HPDE6-E6E7 (cell line): ENCODE data around the gene NINJ2.

Source experiments
- DNase-seq: peaks from one replicate; pipeline ENCODE4 v3.0.0; 2011; ENCODE audit warnings: missing footprints; ENCODE audit errors: extremely low spot score

Gene NINJ2

GRCh38 chr12:614411-614970, 48.8 kb downstream of the NINJ2 start:
- DNase-seq, result peak; percentile 31

DNA sequence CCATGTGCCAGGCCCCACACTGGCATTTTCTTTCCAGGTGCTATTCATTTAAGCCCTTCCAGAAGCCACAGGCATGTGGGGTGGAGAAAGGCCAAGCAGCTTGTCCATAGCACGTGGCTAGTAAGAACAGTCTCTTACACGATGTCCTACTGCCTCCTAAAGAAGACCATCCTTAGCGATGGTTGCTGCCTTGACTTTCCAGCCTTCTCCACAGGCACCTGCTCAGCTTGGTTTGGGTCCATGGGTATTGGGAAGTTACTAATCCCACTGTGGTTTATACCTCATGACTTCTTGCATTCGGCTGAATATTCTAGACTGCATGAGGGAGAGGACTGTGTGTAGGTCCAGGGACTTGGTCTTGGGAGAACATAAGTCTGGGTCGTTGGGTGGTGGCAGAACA, 49.2 kb downstream of the NINJ2 start:
- no peak for DNase-seq

DNA sequence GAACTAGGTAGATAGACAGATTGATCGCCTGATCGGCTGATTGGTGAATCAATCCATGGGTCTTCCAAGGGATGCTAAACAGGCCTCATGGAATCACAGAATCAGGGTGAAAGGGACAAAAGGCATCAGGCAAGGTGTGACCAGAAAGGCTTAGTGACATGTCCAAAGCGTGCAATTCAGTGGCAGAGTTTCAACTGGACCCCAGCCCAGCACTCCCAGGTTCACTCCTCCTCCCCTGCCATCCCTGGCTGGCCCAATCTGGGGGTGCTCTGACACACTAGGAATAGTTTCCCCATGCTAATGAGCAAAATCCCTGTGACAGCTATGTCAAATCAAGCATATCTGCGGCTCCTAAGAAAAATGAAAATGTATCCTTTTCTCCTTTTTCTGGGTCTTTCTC, 50.4 kb downstream of the NINJ2 start:
- no peak for DNase-seq

- DNase-seq, result no peak
These were observed 51.0 kb downstream of the NINJ2 start for GRCh38 chr12:612293-612692.

DNA sequence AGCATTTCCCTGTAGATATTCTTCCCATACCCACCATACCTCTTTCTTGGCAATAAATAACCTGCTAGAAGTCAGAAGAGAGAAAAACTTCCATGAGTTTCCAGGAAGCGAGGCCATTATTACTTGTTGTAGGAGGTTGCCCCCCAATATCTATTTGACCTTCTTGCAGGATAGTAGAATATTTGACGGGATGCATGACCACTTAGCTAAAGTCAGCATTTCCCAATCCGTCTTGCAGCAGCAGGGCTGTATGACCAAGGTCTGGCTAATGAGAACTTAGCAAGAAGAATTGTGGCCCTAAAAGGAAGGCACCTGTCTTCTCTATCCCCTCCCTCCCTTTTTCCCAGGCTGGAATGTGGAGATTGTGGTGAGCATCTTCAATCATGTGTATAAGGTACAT, 51.5 kb downstream of the NINJ2 start:
- no peak for DNase-seq

GRCh38 chr12:608921-609320, 54.3 kb downstream of the NINJ2 start:
- DNase-seq, result no peak

- no peak for DNase-seq
These were observed 54.8 kb downstream of the NINJ2 start for GRCh38 chr12:608413-608812.

- DNase-seq, result peak; percentile 87
These were observed 55.7 kb downstream of the NINJ2 start for GRCh38 chr12:607541-608001.

DNA sequence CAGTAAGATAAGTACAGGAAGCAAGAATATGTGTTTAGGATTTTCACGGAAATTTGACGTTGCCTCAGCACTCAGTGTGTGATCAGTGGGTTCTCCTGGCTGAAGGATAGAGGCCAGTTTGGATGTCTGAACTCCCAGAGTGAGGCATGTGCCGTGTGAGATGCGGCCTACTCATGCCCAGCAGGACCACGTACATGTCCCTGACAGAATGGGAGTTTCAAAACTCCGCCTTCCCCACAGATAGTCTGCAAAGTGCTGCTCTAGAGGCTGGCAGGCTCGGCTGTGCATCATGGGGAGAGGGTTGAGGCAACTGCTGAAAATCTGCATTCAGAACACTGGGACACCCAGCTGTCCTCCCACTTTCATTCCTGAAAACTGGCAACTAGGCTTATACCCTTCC, 58.3 kb downstream of the NINJ2 start:
- DNase-seq, result no peak

- DNase-seq, result no peak
These were observed 60.6 kb downstream of the NINJ2 start for GRCh38 chr12:602700-603068.

- DNase-seq, result no peak
These were observed 61.1 kb downstream of the NINJ2 start for GRCh38 chr12:601976-602699.

GRCh38 chr12:599756-600155, 63.5 kb downstream of the NINJ2 start:
- no peak for DNase-seq

DNA sequence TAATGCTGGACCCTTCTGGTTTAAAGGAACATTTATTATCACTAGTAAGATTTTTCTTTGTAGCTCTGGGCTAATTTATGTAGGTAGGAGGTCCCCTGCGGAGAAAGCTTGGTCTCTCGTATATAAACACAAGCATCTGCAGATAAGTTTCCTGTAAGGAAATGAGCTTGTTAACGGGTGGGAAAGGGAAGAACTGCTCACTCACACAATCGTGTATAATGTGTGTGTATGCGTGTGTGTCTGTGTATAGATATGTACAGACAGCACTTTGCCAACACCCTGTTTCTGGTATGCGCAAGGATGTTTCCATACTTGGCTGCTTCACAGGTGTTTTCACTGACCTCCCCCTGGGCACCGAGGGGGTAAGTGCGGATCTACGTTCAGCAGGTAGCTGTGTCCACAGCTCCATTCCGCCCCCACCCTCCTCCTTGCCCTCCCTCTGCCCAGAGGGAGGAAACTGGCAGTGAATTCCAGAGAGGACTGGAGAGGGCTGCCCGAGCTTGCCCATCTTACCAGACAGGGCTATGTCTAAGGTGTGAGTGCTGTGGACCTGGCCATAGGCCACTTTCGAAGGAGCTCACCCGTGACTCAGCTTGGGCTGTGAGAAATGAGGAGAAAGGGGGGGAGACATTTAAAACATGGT, 65.2 kb downstream of the NINJ2 start:
- peak; percentile 87 for DNase-seq

DNA sequence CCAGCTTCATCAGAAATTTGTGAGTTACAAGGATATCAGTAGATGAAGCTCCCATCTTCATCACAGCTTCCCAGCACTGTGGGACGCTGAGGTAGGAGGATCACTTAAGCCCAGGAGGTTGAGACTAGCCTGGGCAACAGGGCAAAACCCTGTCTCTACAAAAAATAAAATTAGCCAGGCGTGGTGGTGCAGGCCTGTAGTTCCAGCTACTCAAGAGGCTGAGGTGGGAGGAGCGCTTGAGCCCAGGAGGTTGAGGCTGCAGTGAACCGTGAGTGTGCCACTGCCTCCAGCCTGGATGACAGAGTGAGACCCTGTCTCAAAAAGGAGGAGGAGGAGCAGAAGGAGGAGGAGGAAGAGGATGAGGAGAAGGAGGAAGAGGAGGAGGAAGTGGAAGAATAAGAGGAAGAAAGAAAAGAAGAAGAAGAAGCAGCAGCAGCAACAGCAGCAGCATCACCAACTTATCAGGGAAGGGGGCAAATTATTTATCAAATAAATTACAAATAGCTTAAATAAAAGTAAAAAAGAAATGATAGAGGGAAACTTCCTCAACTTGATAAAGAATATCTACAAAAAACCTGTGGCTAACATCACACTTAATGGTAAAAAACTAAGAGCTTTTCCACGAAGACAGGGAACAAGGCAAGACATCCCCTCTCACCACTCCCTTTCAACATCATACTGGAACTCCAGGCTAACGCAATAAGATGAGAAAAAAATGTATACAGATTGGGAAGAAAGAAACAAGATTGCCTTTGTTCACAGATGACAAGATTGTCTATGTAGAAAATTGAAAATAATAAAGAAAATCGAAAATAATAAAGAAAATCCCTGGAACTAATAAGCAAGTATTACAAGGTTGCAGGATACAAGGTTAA, 69.6 kb downstream of the NINJ2 start:
- no peak for DNase-seq

GRCh38 chr12:592024-592505, 71.2 kb downstream of the NINJ2 start:
- DNase-seq, result no peak

DNA sequence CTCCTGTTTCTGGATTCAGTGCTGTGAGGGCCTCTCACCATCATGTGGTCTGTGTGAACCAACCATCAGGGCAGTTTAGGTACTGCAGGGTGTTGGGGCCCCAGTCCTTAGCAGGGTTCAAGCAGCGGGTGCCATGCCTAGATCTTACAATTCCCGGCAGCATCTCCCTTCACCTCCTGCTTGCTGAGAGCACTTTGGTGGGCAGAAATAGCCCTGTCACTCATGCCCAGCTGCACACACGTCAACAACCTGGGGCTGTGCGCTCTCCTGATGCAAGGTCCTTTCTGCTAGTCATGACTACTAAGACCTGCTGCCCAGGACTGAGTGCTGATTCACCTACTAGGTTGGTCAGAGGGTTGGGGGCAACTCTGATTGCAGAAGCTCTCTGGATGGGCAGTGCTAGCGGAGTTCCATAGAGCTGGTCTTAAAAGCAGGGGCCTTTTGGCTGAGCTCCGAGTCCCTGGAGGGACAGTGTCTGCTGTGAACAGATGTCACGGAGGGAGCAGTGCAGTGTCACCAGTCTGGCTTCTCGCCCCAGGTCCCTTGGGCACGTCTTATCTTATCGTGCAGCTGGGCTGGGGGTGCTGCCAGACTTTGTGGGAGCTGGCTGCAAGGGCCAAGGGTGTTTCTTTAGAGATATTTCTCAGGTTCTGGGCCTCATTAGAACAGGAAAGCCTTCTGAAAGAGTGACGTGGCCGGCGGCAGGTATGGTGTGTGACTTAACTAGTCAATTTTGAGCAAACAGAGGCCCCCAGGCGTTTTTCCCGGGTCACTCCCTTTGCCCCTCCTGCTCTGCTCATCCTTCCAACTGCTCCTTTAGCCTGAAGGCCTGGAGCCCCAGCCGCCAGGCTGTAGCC, 71.8 kb downstream of the NINJ2 start:
- DNase-seq, result no peak

DNA sequence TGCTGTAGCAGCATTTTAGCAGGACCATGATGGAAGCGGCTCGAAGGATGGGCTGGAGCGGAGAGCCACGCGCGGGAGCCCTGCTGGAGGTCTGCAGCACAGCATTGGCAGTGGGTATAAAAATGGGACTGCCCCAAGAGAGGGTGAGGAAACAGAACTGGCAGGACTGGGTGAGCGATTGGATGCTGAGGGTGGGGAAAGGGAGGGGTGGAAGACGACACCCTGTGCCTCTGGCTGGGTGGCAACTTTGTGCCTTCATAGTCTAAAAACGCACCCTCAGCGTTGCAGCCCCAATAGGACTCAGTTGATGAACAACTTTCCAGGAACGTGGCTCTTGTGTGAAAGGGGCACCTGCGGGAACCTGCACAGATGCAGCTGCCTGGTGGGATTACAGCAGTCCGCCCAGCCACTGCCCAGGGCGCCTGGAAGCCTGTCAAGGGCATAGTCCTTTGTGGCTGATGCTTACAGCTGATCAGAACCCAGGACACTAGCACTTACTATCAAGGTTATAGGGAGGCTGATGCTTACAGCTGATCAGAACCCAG, 73.0 kb downstream of the NINJ2 start:
- DNase-seq, result no peak

- no peak for DNase-seq
These were observed 74.6 kb downstream of the NINJ2 start for GRCh38 chr12:588646-589045.

- no peak for DNase-seq
These were observed 75.3 kb downstream of the NINJ2 start for GRCh38 chr12:588024-588322.

GRCh38 chr12:587132-588023, 75.9 kb downstream of the NINJ2 start:
- DNase-seq, result no peak
